NOMO-1 treated with DMSO at 0.1 percent for 48 hours (cell line): ENCODE data around the gene GUCY2D.
"Not testable (repeated sequence)": the region's sequence is repeated elsewhere in the genome, so short reads cannot be mapped to it uniquely, and the experiment has no call there.

Experiments used
- DNase-seq: peaks from one replicate; lab custom pipeline; 2025; ENCODE audit not compliant: unreplicated experiment; lab: John Stamatoyannopoulos, UW

GUCY2D gene

DNA sequence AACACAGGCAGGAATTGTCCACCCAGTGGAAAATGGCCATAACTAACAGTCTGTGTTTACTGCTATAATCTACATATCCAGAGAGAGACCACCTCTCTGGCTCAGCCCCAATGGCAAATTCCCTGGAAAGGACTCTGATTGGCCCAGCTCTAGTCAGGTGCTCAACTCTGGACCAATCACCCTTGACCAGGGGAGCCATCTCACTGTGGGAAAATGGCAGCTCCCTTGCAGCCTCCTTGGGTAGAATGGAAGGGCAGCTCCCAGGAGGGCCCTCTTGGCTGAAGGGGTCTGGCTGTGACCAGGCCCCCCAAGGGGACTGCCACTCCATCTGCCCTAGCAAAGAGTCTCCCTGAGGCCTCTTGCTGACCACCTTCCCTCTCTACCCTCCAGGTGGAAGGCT is 39.6 kb downstream of the GUCY2D start:
- no peak for DNase-seq

DNA sequence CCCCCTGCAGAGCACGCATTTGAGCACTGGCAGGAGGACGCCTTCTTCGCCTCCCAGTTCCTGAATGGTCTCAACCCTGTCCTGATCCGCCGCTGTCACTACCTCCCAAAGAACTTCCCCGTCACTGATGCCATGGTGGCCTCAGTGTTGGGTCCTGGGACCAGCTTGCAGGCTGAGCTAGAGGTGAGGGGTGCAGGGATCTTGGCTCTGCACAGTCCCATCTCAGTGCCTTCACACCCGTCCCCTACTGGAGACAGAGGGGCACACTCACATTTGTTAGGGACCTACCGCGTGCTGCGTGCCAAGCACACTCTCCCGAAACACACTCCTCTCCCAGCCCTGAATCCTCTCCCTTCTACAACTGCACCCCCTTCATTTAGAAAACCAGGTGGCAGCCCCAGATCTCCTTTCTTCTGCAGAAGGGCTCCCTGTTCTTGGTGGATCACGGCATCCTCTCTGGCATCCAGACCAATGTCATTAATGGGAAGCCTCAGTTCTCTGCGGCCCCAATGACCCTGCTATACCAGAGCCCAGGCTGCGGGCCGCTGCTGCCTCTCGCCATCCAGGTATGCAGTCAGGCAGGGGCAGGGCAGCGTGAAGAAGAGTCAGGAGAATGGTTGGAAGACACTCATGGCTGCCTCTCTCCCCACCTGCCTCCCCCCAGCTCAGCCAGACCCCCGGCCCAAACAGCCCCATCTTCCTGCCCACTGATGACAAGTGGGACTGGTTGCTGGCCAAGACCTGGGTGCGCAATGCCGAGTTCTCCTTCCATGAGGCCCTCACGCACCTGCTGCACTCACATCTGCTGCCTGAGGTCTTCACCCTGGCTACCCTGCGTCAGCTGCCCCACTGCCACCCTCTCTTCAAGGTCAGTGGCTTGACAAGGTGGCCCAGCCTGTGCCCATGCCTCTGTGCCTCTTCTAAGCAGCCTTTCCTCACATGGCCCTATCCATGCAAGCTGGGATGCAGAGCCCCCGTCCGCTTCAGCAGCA is 42.7 kb downstream of the GUCY2D start:
- DNase-seq = no peak

DNA sequence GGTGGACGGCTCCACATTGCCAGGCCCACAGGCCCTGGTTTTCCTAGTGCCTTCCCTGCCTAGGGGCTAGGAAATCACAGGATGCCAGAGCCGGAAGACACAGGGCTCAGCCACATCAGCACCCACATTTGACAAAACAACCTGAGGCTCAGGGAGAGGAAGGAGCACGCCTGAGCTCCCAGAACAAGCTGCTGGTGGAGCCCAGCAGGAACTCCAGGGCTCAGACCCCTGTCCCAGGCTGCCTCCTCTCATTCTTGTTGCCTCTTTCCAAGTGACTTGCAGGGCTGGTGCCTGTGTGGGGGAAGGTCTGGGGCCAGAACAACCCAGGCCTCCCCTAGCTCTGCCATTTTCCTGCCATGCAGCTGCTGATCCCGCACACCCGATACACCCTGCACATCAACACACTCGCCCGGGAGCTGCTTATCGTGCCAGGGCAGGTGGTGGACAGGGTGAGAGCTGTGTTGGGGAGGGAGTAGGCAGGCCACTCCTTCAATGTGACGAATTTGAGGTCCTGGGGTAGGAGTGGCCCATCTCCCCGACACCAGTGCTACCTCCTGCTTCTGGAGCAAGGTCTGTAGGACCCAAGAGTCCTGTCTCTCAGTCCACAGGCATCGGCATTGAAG is 44.0 kb downstream of the GUCY2D start:
- DNase-seq = no peak

DNA sequence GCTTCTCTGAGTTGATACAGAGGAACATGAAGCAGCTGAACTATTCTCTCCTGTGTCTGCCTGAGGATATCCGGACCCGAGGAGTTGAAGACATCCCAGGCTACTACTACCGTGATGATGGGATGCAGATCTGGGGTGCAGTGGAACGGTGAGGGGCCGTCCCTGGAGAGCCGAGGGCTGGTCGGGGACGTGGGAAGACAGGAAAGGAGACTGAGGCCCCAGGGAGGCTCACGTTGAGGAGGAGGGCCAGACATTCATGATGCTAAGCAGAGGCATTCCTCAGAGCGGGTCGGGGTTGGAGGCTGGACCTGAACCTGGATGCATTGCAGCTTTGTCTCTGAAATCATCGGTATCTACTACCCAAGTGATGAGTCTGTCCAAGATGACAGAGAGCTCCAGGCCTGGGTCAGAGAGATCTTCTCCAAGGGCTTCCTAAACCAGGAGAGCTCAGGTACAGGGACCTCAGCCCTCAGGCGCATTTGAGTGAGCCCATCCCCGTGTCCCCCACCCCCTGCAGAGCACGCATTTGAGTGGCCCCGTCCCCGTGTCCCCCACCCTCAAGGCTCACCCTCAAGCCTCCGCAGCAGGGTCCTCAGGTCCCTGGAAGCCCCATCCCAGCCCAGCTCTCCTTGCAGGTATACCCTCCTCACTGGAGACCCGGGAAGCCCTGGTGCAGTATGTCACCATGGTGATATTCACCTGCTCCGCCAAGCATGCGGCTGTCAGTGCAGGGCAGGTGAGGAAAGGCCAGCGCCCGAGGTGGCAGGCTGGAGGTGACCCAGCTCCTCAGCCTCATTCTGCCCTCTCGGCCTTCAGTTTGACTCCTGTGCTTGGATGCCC is 44.7 kb downstream of the GUCY2D start:
- DNase-seq = no peak

DNA sequence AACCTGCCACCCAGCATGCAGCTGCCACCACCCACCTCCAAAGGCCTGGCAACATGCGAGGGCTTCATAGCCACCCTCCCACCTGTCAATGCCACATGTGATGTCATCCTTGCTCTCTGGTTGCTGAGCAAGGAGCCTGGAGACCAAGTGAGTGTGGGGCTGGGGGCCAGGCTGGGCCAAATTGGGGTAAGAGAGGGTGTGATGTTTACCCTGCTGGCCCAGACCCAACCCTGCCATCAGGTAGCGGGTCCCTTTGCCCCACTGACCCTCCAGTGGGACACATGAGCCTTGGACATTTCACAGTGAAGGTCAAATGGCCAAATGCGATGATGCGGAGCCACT is 45.3 kb downstream of the GUCY2D start:
- no peak for DNase-seq

DNA sequence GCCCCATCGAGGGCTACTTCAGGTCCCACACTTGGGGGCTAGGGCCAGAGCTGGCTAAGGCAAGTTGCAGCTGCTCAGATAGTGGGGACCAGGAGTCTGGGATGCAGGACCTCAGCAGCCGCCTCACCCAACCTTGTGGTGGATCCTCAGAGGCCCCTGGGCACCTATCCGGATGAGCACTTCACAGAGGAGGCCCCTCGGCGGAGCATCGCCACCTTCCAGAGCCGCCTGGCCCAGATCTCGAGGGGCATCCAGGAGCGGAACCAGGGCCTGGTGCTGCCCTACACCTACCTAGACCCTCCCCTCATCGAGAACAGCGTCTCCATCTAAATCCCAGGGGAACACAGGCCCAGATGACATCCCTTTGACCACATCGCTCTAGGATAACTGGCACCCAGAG is 45.8 kb downstream of the GUCY2D start:
- no peak for DNase-seq

DNA sequence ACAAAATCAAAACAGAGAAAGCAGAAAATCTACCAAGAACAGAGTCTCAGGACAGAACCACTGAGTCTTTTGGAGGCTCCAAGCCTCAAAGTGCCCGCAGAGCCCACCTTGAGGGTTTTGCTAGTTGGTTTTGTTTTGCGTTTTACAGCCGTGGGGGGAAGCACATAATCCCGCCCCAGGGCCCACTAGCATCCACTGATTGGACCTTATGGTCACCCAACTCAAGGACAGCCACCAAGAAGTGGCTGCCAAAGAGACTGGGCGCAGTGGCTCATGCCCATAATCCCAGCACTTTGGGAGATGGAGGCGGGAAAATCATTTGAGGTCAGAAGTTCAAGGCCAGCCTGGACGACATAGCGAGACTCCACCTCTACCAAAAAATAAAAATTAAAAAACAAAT is 46.3 kb downstream of the GUCY2D start:
- no peak for DNase-seq

DNA sequence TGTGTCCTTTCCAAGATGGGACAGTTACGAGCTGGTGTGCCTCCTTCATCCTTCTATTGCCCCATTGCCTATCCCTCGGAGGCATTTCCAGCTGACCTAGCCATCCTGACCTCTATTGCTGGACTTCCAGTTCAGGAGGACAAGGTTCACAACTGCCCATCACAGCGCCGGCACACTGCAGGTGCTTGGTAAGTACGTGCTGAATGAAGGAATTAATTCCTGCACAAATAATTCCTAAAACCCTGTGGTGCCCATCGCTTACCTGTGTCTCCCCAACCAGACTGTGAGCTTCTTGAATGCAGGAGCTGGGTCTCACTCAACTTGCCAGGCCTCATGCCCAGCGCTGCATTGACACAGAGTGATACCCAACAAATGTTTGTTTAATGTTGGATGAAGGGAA is 49.4 kb downstream of the GUCY2D start:
- DNase-seq = no peak

DNA sequence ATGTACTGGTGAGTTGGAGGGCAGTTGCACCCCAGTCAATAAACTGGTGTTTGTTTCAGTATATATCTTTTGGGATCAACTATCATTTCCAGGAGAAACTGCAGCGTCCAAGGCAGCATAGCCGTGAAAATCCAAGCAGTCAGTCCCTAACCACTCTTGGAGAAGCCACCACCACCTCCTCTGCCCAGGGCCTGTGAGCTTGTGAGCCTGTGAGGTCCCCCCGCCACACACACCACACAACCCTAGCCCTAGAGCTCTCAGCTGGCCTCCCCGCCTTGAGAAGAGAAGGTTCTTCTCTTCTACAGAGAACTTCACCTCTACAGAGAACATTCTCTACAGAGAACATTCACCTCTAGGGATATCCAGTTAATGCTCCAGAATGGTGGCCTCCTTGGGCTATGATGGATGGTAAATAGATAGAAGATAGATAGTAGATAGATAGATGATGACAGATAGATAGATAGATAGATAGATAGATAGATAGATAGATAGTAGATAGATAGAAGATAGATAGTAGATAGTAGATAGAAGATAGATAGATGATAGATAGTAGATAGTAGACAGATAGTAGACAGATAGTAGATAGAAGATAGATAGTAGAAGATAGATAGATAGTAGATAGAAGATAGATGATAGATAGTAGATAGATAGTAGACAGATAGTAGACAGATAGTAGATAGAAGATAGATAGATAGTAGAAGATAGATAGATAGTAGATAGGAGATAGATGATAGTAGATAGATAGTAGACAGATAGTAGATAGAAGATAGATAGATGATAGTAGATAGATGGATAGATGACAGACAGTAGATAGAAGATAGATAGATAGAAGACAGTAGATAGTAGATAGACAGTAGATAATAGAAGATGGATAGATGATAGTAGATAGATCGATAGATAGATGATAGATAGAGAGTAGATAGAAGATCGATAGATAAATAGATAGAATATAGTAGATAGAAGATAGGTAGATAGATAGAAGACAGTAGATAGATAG is 50.1 kb downstream of the GUCY2D start:
- no peak for DNase-seq

DNA sequence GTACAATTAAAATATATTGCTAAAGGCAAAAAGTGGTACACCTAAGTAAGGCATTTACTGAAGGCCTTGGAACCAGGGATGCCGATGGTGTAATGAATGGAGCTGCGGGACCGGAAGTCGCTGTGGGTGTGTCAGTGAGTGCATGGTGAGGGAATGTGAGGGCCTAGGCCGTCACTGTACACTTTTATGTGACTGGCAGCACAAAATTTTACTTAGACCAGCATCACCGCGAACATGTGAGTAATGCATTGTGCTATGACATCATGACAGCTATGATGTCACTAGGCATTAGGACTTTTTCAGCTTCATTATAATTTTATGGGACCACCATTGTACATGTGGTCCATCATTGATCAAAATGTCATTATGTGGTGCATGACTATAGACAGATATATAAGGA is 51.2 kb downstream of the GUCY2D start:
- no peak for DNase-seq

DNA sequence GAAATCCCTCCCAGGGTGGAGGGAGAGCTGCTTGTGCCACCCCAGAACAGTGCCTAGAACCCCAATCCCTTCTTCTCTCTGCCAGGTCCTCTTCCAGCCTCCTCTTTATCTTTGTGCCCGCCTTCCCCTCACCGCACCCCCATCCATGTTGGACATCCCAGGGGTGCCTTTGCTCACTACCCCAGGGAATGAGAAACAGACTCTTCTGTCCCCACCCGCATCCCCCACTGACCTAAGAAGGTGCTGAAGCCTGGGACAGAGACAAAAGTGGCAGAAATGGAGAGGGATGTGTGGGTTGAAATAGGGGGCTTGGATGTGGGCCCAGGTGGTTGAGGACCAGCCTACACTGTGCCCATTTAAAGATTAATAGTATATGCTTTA is 53.4 kb downstream of the GUCY2D start:
- no peak for DNase-seq

DNA sequence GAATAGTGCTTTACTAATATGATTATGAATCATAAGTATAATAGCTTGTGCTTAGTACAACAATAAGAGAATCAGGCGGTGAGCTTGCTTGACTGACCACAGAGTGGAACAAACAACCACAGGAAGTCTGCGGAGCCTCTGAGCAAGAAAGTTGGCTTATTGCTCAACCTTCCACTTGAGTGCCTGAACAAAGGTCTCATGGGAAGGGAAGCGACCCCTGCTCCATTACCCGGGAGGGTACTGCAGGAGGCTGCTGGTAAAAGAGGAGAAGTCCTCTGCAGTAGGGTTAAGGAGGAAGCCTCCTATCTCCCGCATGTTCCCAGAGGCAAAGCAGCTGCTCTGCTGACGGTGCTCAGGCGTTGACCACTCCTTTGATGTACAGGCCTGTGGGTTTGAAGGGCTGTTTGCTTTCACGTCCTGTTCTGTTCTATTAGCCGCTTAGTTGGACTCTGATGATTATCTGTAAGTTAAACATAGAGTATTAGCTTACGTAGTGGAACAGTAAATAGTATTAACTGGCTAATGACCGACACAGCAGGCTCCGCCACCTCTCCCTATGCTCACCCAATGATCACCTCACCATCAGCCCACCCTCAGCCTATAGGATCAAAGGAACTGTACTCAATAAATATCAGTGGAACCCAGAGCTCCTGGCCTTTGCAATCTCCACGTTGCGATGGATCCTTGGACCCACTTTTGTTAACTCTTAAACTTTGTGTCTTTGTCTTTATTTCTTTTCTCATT is 54.0 kb downstream of the GUCY2D start:
- DNase-seq = peak; percentile 96

DNA sequence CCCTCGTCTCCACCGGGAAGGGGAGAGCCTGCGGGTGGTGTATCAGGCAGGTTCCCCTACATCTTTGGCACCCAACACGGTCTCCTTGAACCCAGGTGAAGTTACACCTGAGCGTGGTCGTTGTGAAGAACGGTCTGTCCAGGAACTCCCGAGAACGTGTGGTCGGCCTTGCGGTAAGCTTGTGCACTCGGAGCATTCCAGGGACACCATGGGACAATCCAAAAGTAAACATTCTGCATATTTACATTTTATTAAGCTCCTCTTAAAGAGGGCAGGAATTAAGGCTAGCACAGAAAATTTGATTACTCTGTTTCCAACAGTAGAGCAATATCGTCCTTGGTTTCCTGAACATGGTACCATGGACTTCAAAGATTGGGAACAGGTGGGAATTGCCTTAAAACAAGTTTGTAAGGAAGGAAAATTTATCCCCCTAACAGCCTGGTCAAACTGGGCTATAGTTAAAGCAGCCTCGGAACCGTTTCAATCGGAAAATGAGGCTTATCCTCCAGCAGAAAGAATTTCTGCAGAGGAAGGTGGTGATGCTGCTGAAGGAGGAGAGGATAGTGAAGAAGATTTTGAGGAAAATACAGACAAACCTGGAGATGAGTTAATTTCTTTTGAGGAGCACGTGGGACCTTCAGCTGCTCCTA is 54.7 kb downstream of the GUCY2D start:
- no peak for DNase-seq

DNA sequence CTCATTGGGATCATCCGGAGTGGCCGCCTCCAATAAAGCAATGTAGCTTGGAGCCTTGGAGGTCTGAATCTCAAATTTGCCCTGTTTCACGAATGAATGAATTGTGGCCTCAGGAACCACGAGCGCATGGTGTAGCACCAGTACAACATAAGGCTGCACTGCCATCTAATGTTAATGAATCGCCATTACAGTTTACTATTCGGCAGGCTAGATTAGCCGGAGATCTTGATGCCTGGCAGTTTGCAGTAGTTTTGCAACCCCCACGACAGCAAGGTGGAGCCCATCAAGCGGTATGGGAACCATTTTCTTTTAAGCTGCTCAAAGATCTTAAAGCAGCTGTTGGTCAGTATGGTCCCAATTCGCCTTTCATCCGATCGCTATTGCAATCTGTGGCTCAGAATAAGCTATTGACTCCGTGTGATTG is 55.3 kb downstream of the GUCY2D start:
- DNase-seq = peak; percentile 90

DNA sequence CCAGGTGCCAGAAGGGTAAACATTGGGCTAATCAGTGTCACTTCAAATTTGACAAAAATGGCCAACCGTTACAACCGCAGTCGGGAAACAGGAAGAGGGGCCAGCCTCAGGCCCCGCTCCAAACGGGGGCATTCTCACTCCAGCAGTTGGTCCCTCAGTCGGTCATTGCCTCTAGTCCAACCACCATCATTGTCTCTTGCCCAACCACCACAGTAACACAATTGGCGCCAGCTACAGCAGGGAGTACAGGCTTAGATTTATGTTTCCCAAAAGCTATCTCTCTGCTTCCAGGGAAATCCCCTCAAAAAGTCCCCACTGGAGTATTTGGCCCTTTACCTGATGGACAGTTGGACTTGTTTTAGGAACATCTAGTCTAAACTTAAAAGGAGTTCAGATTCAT is 56.7 kb downstream of the GUCY2D start:
- peak; percentile 43 for DNase-seq

DNA sequence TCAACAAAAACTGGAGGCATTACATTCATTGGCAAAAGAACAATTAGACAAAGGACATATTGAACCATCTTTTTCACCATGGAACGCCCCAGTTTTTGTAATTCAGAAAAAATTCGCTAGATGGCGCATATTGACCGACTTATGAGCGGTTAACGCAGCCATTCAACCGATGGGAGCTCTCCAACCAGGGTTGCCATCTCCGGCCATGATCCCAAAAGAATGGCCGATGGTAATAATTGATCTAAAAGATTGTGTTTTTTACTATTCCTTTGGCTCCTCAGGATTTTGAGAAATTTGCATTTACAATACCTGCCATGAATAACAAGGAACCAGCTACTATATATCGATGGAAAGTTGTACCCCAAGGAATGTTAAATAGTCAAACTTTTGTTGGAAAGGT is 57.9 kb downstream of the GUCY2D start:
- peak; percentile 63 for DNase-seq

DNA sequence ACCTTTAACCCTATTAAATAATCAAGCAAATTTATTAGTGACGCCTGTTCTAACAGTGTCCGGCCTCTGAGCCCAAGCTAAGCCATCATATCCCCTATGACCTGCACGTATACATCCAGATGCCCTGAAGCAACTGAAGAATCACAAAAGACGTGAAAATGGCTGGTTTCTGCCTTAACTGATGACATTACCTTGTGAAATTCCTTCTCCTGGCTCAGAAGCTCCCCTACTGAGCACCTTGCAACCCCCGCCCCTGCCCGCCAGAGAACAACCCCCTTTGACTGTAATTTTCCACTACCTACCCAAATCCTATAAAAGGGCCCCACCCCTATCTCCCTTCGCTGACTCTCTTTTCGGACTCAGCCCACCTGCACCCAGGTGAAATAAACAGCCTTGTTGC is 59.4 kb downstream of the GUCY2D start:
- DNase-seq = not testable (repeated sequence)

DNA sequence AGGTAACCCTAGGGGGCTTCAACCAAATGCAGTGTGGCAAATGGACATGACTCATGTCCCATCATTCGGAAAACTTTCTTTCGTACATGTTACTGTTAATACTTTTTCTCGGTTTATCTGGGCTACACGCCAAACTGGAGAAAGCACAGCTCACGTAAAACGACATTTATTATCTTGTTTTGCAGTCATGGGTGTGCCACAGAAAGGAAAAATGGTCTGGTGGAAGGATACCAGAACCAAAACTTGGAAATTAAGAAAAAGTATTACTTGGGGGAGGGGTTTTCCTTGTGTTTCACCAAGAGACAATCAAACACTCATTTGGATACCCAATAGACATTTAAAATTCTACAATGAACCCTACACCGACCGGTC is 60.0 kb downstream of the GUCY2D start:
- no peak for DNase-seq

DNA sequence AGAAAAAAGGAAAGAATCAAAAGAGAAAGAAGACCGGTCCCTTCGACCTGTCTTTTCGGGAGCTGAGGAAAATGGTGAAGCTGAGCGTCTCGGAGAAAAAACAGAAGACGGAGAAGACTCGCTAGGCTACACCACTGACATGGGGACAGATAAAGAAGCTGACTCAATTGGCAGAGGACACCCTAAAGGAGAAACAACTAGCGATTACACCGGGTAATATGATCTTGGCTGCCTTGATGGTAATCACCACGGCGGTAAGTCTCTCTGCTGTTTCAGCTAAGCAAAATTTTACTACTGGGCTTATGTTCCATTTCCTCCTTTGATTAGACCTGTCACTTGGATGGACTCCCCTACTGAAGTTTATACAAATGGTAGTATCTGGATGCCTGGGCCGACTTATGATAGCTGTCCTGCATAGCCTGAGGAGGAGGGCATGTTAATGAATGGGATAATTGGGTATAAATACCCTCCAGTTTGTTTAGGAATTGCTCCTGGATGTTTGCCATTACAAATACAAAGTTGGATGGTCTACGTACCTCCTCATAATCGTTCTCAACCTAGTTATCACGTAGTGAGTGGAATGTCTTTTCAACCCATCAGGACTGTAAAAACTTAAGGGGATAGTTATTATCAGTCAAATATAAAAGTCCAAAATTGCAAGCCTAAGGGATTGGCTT is 60.5 kb downstream of the GUCY2D start:
- no peak for DNase-seq
